HG03354 (cell line): ENCODE measurements around the gene RBM45.
"Not testable (repeated sequence)": the region's sequence is repeated elsewhere in the genome, so short reads cannot be mapped to it uniquely, and the experiment has no call there.

Experiments
- ATAC-seq: cut with Tn5 transposase; IDR thresholded peaks from one replicate; pipeline ENCODE4 v1.9.1; 2021; ENCODE audit warnings: mild to moderate bottlenecking; ENCODE audit not compliant: unreplicated experiment, poor library complexity, severe bottlenecking

Gene RBM45, protein sequence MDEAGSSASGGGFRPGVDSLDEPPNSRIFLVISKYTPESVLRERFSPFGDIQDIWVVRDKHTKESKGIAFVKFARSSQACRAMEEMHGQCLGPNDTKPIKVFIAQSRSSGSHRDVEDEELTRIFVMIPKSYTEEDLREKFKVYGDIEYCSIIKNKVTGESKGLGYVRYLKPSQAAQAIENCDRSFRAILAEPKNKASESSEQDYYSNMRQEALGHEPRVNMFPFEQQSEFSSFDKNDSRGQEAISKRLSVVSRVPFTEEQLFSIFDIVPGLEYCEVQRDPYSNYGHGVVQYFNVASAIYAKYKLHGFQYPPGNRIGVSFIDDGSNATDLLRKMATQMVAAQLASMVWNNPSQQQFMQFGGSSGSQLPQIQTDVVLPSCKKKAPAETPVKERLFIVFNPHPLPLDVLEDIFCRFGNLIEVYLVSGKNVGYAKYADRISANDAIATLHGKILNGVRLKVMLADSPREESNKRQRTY

DNA sequence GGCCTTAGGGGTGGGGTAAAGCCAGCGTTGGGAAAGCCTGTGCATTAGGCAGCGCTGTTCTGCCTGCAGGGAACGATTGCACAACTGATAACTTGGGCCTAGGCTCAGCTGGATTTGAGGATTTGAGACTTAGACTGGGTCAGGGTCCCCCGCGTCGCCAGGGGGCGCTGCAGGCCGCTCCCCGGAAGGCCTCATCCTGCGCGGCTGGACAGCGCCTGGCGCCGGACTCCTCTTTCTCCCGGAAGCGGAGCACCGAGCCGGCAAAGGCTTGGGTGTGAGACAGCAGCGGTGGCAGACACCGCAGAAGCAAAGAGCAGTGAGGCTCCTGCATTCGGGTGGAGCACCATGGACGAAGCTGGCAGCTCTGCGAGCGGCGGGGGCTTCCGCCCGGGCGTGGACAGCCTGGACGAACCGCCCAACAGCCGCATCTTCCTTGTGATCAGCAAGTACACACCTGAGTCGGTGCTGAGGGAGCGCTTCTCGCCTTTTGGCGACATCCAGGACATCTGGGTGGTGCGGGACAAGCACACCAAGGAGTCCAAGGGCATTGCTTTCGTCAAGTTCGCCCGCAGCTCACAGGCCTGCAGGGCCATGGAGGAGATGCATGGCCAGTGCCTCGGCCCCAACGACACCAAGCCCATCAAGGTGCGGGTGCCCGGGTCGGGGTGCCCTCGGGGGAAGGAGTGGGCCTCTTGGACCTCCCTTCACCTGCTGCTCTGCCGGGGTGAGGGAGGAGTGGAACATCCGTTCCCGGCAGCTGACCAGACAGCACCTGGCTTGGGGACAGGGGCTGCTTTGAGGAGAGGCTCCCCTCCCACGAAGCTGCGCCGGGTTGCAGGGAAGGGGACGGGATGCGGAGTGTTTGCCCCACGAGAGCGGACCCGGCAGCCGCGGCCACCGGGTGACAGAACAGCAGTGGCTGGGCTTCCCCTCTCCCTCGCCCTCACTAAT is at the start of gene RBM45:
Gene RBM45 (plus strand): TSS at position 236 of the 951 bp plus-strand sequence. CDS start 110 bp downstream, at position 346.
- ATAC-seq: peak; percentile 89

DNA sequence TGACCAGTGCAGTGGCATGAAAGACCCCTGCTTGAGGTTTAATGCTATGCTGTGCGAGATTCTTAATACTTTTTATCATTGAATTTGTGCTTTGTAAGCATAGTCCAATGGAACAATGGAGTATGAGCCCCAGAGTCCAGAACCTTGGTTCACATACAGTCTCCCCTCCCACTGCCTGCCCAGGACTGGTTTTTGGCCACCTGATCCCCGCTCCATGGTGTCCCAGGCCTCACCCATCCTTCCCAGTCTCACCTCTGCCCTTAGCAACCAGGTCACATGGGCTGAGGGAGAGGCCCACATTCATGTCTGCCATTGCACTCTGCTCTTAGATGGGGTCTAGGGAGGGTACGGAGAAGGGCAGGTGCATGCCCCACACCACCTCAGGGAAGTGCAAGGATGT is 45.9 kb upstream of the RBM45 start:
- ATAC-seq: no peak

DNA sequence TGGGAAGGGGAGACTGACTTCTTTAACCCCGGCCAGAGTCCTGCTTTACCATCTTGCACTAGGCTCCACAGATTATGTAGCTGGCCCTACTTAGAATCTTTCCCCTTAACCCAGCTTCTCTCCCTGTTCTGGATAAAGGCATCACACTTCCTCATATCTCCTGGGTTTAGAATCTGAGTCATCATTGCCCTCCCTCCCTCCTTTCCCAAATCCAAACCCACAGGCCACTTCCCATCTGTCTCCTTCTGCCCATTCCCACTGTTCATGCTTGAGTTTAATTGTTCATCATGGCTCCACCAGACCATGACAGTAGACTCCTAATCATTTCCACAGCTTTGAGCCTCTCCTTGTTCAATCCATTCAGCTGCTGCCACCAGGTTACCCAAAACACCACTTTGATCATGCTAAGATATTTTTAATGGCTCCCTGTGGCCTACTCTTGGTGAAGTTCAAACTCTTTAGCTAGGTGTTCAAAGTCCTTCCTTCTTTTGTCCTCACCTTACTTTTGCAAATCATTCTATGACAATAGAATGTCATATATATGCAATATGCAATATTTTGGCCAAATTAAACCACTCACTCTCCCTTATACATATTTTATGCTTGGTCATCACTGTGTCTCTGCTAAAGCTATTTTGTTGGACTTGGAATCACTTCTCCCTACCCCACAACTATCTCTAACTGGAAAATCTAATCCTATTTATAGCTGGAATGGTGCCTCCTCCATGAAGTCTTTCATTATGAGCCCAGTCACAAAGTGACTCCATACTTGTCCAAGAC is 45.2 kb upstream of the RBM45 start:
- no peak for ATAC-seq

DNA sequence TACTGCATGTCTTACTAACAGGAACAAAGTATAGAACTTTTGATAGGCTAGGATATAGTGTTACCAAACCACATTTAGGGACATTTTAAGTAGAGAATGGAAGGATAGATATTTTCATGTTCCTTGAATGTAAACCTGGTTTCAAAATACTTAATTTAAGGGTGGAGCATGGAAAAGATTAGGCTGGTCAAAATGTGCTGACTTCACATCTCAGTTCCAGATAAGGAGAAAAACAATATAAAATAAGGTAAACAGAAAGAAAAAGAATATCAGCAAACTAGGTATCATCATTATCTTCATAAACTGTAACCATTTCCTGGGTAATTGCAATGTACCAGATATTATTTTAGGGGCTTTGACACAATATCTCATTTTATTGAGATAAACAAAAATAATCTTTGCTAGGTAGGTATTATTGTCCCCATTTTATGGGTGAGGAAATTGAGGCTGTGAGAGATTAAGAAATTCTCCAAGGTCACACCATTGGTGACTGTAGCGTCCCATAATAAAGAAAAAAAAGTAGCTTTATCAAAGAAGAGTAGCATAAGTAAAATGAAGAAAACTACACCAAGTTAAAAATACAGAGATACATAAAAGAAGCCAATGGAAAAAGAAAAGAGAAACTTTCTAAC is 43.3 kb upstream of the RBM45 start:
- ATAC-seq: no peak

DNA sequence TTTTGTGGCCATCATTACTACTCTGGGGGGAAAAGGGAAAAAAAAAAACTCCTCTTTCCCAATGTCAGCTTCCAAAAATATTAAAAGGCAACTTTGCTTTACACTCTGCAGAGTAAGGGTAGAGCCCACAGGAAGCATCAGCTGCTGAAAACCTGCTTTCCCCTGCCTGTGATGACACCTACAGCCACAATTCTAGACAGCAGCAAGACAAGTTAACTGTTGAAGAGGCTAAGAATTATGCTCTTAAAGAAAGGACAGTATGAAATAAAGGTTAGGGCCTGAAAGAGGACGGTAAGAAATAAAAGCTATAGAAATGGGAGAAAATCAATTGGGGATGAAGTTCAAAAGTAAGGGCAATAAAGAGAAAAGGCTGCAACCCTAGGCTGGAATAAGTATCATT is 42.7 kb upstream of the RBM45 start:
- no peak for ATAC-seq

DNA sequence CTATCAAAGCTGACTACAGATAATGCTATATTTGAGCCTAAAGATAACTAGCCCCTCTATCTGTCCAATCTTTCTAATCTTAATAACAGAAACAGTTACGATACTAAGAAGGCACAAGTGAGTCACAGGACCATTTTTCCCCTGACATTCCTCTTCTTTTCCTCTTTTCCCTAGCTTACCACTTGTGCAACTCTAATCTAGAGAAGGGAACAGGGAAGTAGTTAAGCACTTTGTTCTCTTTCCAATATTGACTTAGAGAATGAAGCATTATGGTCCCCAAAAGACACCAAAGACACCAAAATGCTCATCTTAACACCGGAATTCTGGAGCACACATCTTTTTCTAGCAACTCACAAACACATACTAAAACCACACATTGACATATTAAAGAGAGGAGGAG is 41.4 kb upstream of the RBM45 start:
- ATAC-seq: no peak

DNA sequence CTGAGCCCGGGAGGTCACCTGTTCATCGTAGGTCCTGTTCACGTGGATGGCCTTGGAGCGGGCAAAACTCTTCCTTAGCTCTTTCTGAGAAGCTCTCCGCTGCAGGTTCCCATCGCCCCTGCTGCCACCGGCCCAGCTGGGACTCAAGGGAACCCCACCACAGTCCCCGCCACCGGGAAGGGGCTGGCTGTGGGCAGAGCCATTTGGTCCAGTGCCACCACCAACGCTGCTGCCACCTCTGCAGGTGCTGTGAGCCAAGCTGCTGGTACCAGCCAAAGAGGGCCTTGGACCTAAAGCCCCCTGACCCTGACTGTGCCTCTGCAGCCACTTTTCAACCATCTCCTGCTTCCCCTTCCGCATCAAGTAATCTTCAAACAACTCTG is 40.2 kb upstream of the RBM45 start:
- no peak for ATAC-seq

DNA sequence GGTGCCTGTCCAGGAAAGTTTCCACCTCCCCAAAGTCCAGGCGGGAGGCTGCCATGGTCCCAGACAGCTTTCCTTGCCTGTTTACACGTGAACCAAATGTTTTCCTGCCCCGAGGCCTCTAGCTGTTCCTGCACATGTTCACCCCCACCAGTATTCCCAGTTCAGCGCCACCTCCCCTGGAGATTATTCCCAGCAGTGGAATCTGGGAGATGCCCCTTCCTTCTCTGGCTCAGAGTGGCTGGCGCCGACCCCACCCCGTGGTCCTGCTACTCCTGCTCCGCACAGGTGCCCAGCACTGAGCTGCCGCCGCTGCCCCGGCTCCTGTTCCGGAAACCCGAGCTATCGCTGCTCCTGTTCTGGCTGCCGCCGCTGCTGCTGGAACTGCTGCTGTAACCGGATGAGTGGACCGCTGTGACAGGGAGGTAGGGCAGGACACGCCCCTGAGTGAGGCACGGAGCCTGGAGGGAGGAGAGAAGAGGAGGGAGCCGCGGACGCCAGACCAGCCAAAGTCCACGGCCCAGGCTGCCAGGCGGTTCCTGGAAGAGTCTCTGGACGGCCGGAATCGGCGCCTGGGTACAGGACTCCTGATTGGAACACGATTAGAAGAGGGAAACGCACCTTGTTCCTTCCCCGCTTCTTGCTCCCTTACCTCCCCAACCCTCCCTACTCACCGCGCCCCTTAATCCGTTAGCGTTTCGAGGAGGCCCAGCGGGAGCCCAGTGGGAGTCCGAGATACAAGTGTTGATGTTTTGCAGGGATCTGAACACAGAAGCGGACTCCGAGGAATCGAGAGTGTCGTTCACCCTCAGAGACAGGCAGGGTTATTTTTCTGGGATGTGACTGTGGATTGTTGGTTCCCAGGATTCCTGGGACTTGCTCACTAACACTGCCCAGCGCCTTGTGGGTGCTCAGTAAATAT is 39.6 kb upstream of the RBM45 start, which contains the start of gene PDE11A:
Gene PDE11A (minus strand): TSS at position 395 of the 919 bp plus-strand sequence. CDS start 340 bp downstream, at position 55.
- ATAC-seq: peak; percentile 77

DNA sequence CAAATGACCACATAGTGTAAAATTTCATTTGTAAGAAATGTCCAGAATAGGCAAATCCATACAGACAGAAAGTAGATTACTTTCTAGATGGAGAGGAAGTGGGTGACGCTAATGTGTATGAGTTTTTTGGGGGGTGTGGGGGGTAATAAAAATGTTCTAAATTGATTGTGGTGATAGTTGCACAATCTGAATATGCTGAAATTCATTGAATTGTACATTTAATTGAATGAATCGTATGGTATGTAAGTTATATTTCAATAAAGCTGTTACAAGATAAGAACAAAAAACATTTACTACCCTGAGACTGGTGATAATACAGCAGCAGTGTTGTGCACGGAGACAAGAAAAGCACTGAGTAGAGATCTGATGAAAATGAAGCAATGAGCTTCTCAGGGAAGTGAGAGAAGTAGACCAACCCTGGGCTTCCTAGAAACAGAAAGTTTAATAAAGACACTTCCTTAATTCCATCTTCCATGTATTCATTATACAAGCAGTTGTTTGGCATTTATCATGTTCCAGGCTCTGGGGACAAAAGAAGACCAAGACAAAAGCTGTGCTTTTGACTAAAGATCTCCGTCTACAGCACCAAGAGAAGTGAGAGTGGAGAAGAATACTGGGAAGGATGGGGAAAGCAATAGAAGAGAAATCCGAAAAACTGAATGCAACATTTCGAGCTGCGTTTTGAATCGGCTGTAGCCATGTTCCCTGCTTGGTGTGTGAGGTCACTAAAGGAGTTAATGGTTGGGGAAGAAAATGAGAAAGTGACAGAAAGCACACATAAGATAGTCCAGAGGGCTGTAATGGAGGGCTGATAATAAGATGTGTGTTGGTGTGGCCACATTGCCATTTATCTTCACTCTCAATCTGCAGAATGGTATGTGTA is 37.9 kb upstream of the RBM45 start:
- ATAC-seq: no peak

DNA sequence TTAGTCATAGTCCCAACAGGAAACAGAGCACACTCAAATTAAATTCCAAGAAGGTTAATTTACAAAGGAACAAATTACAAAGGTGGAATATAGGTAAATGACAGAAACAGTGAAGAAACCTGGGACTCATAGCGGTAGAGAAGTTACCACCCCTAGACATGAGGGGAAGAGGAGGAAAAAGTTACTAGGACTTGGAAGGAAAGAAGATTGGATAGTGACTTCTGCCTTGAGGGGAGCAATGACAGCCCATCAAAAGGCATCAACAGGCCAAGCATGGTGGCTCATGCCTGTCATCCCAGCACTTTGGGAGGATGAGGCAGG is 37.3 kb upstream of the RBM45 start:
- ATAC-seq: no peak

DNA sequence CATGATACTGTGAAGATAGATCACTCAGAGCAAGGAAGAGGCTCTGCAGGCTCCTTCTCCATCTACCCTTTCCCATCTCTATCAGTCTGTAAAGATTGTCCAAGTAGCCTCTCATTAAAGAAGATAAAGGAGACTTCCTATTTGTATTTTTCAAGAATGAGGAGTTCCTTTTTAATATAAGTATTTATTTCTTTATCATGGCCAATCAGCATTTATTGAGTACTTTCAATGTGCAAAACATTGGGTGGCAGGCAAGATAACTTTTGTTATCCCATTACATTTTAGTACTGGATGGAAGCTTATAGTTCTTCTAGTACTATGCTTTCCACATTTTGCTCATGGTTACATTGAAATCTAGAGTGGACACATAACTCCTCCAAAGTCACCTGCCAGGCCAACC is 36.1 kb upstream of the RBM45 start:
- ATAC-seq: no peak

DNA sequence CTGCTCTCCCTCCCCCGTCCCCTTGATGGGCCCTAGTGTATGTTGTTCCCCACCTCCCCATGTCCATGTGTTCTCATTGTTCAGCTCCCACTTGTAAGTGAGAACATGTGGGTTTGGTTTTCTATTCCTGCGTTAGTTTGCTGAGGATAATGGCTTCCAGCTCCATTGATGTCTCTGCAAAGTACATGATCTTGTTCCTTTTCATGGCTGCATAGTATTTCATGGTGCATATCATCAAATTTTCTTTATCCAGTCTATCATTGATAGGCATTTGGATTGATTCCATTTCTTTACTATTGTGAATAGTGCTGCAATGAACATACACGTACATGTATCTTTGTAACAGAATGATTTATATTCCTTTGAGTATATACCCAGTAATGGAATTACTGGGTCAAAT is 33.0 kb upstream of the RBM45 start:
- not testable (repeated sequence) for ATAC-seq

DNA sequence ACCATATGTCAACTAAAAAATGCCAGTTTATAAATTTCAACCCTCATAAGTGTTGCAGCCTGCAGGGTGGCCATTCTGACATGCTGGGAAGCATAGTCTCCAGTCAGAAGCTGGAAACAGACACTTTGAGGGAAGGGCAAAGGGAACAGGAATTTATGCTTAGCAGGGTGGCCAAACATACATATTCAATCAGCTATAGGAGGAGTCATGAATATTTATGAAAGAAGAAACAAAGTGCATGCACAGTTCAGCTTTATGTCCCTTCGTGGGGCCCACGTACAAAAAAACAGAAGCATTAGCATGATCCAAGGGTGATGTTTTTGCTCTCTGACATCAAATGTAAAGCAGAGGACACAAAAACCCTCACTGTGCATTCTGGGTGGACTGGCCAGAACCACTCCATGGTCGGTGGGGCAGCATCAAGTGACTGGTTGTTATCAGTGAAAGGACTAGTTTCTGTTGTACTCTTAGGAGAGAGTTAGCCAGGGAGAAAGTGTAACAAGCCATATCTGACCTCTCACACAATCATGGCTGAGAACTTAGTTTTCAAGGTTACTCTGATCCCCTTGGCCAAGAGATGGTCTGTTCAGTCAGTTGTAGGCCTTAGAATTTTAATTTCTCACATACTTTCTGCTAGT is 29.7 kb upstream of the RBM45 start:
- ATAC-seq: no peak

DNA sequence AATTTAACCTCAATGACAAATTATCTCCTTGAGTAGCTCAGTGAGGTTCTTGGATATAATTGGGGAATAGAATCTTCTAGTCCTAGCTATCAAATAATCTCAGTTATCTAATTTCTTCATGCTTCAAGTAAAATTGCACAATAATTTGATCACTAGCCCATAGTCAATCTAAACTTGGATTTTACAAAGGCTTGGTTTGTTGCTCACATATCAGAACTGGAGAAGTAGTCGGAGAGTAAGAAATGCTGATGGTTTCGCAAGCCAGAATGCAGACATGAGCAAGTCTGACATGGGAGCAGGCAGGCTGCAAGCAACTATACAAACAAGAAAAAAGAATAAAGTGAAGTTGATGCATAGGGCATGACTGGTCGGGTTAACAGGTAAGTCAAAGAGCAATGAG is 28.0 kb upstream of the RBM45 start:
- no peak for ATAC-seq

DNA sequence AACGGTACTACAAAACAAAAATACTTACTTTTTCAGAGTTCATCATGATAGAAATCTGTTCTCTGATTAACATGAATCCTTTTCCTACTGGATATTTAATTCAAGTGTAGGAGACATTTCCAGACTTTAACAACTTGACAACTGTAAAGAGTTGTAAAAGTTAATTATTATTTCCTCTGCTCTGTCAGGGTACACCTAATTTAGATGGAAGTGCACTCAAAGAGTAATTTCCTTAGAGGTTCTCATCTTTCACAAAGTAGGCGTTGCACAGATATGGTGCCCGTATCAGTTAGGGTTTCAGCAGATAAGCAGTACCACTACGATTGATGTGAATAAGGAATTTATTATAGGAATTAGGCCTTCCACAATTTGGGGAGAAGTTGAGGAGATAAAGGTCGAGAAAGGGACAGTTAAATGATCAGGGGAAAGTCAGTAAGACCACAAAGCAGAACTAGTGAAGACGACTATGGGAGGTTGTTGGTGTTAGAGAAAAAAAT is 23.4 kb upstream of the RBM45 start:
- ATAC-seq: no peak

DNA sequence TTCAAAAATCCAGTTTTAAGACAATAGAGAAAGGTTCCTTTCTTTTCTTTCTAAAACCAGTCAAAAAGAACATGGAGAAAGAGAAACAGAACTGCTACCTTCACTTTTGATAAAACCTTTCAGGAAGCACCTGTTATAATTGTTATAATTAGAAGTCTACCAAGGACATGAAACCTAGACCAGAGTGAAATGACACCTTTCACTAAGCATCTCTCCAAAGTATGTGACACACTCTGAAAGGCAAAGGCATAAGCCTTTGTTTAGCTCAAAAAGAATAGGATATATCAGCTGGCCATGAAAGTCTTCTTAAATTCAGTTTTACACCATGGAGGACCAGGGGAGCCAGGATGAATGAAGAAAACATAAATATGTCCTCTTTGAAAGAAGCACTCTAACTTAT is 18.8 kb upstream of the RBM45 start:
- no peak for ATAC-seq
